HG03460 (cell line): Measurements from ENCODE around the gene TBL3.

Experiments used
- ATAC-seq: cut with Tn5 transposase; IDR thresholded peaks from one replicate; pipeline ENCODE4 v1.9.1; 2021; ENCODE audit not compliant: unreplicated experiment

The TBL3 gene

GRCh38 chr16:2013527-2013926 is 41.7 kb downstream of the TBL3 start:
- ATAC-seq, result no peak

GRCh38 chr16:2015117-2015946 is 43.5 kb downstream of the TBL3 start:
- no peak for ATAC-seq

GRCh38 chr16:2015947-2016208 is 44.0 kb downstream of the TBL3 start:
- no peak for ATAC-seq

DNA sequence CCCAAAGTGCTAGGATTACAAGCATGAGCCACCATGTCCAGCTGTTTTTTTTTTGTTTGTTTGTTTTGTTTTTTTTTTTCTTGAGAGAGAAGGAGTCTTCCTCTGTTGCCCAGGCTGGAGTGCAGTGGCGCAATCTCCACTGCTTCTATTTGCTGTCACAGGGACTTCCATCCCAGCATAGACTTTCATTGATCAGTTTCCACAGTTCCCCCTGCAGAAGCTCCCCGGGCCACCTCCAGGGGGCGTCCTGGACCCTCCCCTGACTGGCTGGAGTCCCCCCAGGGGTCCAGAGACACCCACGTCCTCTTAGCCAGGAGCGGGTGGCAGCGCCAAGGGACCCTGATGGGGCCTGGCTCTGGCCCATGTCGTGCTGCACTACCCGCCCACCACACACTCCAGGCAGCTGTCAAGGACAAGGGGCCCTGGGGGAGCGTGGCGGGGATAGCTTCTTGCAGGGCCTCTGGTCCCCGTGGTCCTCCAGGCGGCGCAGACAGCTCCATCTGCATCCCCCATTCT is 44.6 kb downstream of the TBL3 start:
- no peak for ATAC-seq

GRCh38 chr16:2019518-2019920 is 47.7 kb downstream of the TBL3 start, which contains the start of gene NPW:
TSS of gene NPW (plus strand) at chr16:2019785.
- ATAC-seq, result no peak

- no peak for ATAC-seq
Observed at GRCh38 chr16:2019921-2020831, 48.3 kb downstream of the TBL3 start.

- peak; percentile 15 for ATAC-seq
Observed at GRCh38 chr16:2022723-2023091, 50.9 kb downstream of the TBL3 start.

DNA sequence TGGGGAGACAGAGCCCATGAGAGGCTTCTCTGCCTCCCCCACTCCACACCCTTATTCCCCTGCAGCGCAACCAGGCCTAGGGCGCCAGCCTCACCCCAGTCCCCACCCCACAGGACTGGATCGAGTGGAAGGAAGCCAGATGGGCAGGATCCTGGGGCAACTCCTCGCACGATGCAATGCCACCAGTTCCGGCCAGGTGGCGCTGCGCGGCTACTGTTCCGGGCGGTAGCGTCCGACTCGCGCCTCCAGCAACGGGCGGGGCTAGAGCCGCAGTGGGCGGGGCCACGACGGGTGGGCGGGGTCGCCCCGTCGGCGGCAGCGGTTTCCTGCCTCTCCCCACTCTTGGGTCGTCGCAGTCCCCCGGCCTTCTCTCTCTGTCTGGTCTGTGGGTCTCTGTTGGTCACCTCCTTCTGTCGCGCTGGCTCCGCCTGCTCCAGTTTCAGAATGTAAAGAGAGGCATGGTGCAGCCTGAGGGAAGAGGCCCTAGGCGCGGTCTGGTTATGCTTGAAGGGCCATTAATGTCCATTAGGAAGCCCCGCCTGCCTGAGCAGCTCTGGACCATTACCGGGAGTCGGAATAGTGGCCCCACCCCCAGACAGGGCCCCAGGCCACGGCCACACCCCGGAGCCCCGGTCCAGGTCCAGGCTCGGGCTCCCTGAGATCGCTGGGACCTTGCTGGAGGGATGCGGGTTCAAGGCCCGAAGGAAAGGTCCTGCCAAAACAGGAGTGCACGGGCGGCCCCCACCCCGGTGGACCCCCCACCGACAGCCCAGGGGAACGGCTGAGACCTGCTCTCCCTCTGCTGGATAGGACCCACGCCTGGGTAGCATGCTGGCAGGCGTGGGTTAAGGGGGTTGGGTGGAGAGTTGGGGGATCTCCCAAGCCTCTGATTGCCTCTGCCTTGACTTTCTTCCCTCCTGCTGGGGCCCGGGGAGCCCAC is 51.5 kb downstream of the TBL3 start:
- ATAC-seq, result peak; percentile 69

- ATAC-seq, result no peak
Observed at GRCh38 chr16:2024032-2024420, 52.2 kb downstream of the TBL3 start.

GRCh38 chr16:2025251-2025650 is 53.4 kb downstream of the TBL3 start:
- ATAC-seq, result no peak

DNA sequence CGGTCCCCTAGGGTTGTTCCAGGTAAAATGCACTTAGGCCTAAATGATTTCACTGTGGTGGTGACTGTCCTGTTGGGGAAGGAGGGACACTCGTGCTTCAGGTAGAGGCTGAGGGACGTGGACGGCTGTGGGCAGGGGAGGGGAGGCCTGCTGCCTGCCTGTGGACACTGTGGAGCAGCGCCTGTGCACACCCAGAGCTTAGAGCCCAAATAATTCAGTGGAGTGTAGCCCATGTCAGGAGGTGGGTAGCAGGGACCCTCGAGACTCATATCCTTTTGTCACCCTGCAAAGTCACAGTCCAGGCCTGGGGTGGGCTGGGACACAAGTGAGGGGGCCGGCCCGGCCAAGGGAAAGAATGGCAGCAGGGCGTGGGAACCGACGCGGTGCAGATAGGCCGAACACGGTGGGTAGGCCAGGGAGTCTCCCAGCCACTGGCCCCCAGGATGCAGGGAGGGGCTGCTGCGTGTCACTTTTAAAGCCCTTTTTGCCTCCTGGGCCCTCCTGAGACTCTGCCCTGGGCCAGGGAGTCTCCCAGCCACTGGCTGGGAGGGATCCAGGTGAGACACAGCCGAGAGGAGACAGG is 54.1 kb downstream of the TBL3 start:
- no peak for ATAC-seq

GRCh38 chr16:2026461-2027023 is 54.7 kb downstream of the TBL3 start, which contains the start of gene NHERF2:
TSS of gene NHERF2 (plus strand) at chr16:2026902. CDS start at chr16:2027006, 104 bp downstream.
- ATAC-seq, result no peak

DNA sequence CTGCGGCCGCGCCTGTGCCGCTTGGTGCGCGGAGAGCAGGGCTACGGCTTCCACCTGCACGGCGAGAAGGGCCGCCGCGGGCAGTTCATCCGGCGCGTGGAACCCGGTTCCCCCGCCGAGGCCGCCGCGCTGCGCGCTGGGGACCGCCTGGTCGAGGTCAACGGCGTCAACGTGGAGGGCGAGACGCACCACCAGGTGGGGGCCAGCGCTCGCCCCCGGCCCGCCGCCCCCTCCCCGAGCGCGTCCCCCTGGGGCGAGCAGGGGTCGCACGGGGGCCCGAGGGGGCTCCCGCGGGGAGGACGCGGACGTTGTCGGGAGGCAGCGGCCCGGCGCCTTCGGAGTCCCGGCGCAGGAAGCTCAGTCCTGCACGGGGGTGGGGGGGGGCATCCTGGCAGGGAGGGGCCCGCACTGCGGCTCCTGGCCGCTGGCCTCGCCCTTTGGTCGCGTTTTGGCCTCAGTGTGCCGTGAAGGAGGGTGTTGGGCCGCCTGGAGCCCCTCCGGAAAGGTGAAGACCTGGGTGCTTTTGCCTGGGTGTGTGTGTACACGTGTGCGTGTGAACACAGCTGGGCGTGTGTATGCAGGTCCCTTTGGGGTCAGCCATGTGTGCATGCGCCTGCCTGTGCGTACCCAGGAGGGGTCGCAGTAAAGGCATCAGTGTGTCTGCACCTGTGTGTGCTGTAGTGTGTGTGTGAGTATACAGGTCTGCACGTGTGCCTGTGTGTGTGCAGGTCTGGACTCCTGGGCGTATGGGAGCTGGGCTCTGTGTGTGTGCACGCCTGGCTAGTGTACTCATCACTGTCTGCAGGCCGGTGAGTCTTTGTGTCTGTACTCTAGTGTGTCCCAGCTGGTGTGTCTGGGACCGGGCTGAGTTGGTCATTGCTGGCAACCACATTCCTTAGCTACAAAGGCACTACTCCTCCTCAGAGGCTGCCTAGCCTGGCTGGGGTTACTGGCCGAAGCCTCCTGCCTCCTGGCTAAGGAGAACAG is 55.5 kb downstream of the TBL3 start:
- ATAC-seq, result no peak

DNA sequence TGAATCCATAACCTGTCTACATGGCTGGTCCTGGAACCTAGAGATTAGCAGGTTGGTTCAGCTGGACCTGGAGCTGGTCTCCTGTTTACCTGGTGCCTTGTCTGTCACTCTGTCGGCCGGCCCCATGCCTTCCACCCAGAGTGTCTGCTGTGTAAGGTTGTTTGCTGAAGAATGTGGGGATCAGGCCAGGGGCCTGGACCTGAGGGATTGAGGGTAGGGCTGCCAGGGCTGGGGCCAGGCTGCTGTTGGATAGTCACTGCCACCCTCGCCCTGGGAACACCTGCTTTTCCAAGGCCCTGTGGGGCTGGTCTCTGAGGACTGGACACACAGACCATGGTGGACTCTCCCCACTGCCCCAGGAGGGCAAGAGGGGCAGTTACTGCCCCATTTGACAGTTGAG is 56.3 kb downstream of the TBL3 start:
- ATAC-seq, result no peak

- ATAC-seq, result no peak
Observed at GRCh38 chr16:2028620-2029220, 56.9 kb downstream of the TBL3 start.

DNA sequence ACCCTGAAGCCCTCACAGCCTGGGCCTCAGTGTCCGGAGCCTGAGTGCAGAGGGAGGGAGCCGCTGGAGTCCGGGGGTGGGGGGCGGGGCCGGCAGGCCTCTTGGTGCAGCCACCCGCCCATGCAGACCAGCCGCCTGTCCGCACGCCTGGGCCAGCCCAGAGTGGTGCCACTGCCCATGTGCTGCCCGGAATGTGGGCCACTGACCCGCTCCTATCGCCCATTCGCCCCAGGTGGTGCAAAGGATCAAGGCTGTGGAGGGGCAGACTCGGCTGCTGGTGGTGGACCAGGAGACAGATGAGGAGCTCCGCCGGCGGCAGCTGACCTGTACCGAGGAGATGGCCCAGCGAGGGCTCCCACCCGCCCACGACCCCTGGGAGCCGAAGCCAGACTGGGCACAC is 57.5 kb downstream of the TBL3 start:
- no peak for ATAC-seq

DNA sequence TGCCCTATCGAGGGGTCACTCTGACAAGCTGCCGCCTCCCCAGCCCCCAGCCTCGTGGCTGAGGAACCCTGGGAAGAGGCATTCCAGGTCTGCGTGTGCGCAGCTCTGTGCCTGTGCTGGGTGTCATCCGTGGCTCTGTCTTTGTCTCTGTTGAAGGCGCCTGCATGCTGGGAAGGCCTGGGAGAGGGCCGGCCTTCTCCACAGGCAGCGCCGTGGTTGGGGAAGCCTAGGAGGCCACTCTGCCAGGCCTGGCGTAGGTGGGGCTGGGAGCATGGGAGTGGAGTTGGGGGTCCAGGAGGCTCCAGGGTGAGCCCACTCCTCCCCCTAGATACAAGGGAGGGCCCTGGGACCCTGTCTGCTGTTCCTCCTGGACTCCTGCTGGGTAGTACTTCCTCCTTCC is 58.2 kb downstream of the TBL3 start:
- no peak for ATAC-seq

GRCh38 chr16:2031081-2031577 is 59.3 kb downstream of the TBL3 start:
- no peak for ATAC-seq
